GM21737 (cell line): ENCODE measurements around the gene ALPK3.
"Not testable (repeated sequence)": the region's sequence is repeated elsewhere in the genome, so short reads cannot be mapped to it uniquely, and the experiment has no call there.

Experiments used
- ATAC-seq: cut with Tn5 transposase; IDR thresholded peaks from one replicate; pipeline ENCODE4 v1.9.1; 2021; ENCODE audit warnings: mild to moderate bottlenecking, moderate library complexity; ENCODE audit not compliant: unreplicated experiment

ALPK3 gene

GRCh38 chr15:84844964-84845363, 27.8 kb downstream of the ALPK3 start:
- no peak for ATAC-seq

- ATAC-seq: not testable (repeated sequence)
Observed at GRCh38 chr15:84845631-84846030, 28.5 kb downstream of the ALPK3 start.

- no peak for ATAC-seq
Observed at GRCh38 chr15:84846269-84846668, 29.1 kb downstream of the ALPK3 start.

DNA sequence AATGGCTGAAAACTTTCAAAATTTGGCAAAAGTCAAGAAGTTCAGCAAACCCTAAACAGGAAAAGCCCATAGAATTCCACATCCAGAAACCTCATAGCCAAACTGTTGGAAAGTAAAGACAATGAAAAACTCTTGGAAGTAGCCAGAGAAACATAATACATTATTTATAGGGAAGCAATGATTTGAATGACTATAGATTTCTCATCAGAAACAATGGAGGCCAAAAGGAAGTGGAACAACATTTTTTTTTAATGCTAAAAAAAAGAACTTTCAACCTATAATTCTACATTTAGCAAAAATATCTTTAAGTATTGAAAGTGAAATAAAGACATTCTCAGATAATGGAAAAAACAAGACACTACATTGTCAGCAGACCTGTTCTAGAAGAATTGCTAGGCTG, 30.2 kb downstream of the ALPK3 start:
- ATAC-seq: no peak

DNA sequence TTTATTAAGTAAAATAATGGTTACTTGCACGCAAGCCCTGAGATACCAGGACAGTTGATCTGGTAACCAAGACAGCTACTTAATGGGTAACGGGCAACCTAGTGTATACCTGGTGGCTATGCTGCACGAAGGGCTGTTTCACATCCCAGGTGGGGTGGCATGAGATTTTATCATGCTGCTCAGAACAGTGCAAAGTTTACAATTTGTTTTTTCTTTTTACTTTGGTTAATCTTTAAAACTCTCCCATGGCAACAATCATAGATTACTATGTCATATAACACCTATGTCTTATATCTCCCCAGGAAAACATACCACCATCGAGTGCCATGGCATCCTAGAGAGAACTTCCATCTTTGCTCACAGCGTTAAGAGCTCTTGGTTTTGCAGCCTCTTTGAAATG, 35.1 kb downstream of the ALPK3 start:
- no peak for ATAC-seq

GRCh38 chr15:84855136-84855535, 38.0 kb downstream of the ALPK3 start:
- ATAC-seq: no peak

DNA sequence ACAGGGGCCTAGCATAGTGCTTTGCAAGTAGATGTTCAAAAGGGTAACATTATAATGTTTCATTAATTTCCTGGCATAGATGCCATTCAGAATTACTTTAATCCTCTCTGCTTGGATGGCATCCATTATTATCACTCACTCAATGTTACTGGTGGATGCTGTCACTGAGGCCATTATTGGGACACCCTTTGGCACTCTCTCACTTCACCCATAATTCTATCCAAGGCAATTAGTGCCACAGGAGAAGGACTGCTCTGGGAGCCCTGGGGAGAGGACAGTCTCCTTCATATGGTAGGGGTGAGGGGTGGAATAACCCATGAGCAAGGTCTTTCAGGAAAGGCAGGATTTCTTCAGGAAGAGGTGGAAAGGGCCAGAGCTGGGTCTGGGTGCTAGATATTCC, 38.6 kb downstream of the ALPK3 start:
- ATAC-seq: no peak

DNA sequence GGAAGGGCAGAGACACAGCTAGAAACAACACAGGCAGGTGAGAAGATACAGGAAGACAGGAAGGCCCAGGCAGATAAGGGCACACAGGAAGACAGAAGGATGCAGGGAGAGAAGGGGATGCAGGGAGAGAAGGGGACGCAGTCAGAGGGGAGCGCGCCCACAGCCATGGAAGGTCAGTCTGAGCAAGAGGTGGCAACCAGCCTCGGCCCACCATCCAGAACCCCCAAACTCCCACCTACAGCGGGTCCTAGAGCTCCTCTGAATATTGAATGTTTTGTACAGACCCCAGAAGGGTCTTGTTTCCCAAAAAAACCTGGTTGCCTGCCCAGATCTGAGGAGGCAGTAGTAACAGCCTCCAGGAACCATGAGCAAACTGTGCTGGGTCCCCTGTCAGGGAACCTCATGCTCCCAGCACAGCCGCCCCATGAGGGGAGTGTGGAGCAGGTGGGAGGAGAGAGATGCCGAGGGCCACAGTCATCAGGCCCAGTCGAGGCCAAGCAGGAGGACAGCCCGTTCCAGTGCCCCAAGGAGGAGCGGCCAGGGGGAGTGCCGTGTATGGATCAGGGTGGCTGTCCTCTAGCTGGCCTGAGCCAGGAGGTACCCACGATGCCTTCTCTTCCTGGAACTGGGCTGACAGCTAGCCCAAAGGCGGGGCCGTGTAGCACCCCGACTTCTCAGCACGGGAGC, 39.7 kb downstream of the ALPK3 start:
- no peak for ATAC-seq

GRCh38 chr15:84857418-84858004, 40.4 kb downstream of the ALPK3 start:
- no peak for ATAC-seq

DNA sequence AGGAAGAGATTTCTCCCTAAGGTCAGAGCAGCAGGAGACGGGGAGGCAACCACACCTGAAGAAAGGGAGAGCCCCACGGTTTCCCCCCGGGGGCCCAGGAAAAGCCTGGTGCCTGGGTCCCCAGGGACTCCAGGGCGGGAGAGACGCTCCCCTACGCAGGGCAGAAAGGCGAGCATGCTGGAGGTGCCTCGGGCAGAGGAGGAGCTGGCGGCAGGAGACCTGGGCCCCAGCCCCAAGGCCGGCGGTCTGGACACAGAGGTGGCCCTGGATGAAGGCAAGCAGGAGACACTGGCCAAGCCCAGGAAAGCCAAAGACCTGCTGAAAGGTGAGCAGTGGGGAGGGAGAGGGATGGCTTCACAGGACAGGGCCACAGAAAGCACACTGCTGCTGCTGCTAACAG, 41.1 kb downstream of the ALPK3 start:
- no peak for ATAC-seq

GRCh38 chr15:84859144-84859543, 42.0 kb downstream of the ALPK3 start:
- ATAC-seq: no peak

- ATAC-seq: no peak
Observed at GRCh38 chr15:84859651-84860050, 42.5 kb downstream of the ALPK3 start.

GRCh38 chr15:84861781-84862180, 44.6 kb downstream of the ALPK3 start:
- ATAC-seq: no peak

DNA sequence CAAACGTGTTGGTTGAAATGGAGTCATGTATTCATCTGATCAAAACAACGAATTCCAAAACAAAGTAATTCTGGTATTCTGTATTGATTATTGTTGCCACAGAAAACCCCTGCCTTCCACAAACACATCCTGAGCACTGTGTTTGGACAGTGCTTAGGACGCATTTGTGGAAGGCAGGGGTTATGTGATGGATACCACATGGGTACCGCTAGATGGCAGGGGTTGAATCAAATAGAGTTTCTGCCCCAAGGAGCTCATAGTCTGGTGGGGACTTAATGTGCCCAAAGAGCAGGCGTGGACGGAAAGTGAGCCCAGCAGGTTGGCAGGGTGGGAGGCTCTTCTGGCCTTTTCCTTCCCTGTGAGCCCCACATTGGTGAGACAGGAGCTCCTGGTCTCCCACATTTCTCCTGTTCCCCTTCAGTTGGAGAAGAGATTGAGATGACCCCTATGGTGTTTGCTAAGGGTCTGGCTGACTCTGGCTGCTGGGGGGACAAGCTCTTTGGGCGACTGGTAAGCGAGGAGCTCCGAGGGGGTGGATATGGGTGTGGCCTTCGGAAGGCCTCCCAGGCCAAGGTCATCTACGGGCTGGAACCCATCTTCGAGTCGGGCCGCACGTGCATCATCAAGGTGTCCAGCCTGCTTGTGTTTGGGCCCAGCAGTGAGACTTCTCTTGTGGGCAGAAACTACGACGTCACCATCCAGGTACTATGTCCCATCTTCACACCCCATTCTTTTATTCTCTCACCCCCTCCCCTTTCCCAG, 45.2 kb downstream of the ALPK3 start:
- no peak for ATAC-seq

GRCh38 chr15:84863565-84864443, 46.6 kb downstream of the ALPK3 start:
- ATAC-seq: no peak

DNA sequence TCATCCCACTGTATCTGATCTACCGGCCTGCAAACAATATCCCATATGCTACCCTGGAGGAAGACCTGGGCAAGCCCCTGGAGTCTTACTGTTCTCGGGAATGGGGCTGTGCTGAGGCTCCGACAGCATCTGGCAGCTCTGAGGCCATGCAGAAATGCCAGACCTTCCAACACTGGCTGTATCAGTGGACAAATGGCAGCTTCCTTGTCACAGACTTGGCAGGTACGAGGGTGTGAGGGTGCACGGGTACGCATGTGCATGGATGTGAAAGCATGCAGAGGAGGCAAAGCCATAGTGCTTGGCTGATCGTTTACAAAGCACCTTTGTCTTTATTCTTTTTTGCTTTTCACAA, 47.3 kb downstream of the ALPK3 start:
- no peak for ATAC-seq

DNA sequence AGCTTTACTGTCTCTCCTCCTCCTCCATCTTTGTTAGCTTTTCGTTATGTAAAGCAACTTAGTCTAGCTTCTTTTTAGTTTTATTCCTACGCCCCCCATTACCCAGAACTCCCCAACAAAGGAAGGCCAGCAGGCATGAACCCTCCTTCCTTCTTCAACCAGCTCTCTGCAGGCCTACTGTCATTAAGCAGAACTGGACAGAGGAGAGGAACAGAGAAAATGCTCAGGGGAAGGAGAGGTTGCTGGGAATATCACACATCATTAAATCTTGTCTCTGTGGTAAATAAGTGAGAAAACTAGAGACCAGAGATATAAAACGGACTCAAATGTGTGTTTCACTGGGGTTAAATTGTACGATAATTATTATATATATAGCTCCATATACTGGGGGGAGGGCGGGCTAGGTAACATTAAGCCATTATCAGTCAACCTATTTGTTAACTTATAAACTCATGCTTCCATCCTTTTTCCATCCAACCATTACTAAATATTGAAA, 48.0 kb downstream of the ALPK3 start:
- ATAC-seq: no peak

DNA sequence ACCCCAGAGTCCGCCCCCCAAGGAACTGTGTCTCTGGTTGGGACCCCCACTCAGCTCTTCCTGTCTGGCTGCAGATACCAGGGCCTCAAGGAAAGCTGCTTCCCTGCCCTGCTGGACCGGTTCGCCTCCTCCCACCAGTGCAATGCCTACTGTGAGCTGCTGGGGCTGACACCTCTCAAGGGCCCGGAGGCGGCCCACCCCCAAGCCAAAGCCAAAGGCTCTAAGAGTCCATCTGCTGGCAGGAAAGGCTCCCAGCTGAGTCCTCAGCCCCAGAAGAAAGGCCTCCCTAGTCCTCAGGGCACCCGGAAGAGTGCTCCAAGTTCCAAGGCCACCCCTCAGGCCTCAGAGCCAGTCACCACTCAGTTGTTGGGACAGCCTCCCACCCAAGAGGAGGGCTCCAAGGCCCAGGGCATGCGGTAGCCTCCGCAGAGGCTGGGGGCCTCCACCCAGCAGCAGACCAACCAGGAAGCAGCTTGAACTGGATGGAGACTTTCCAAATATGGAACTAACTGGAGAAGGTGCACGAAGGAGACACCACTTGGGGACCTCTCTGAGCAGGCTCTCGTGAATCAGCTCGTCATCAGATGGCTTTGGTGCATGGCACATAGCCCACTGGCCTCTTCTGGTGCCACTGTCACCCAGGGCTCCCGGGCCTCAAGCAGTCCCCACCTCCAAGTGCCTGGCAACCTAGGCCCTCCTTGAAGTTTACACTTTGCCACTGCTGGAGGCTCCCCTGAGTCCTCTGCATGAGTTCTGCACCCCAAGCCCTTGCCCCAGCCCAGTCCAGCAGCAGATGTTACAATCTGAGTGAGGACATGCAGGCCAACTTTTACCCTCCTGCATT, 51.1 kb downstream of the ALPK3 start:
- ATAC-seq: no peak

- ATAC-seq: no peak
Observed at GRCh38 chr15:84869510-84869909, 52.4 kb downstream of the ALPK3 start.

DNA sequence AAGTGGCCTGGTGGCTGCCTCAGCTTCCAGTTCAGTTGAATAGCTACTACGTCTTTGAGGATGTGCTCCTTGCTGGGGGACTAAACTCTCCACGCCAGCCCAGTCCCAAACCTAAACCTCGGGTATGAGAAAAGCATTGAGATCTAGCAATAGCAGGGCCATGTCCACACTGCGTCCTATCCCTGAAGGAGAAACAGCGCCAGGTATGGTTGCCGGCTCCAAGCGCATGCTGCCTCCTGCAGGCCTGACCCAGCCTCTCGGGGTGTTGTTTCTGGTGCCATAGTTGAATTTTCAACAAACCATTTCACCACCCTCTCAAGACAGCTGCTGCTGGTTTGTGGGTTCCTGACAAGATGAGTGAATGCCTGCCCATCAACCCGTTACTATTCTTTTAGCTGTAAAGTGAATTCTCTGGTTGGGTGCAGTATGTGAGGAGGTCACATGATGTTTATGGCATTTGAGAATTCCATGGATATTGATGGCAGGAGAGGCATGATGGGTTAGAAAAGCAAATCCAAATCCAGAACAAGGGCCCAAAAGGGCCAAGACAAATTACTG, 54.4 kb downstream of the ALPK3 start:
- no peak for ATAC-seq
